ENCODE results near the gene NTM. TPM values are rescaled to one million over a fixed set of nuclear protein-coding genes. Genes with fewer than 3 reads are reported as not detected.

Gene NTM
- total RNA-seq, 2 donors from 2014 or later, result 0.26 to 3.6 TPM

GRCh38 chr11:132234878-132235277 lies 864.5 kb downstream of the NTM start:
- H3K9me3 ChIP-seq, result no peaks in the 10 kb centered on the region

GRCh38 chr11:132237781-132238180 lies 867.4 kb downstream of the NTM start:
- H3K36me3 ChIP-seq (replicated peaks in 1 of 2; ENCODE audit: insufficient read depth in 1 of 2, low read depth in 2 of 2), result no peaks in the 10 kb centered on the region
- intact Hi-C loops (cut with DNase I), result no loop called here
- H3K4me3 ChIP-seq, result no peak overlapping the region
- H3K27me3 ChIP-seq, result no peaks in the 10 kb centered on the region
- no peaks in the 10 kb centered on the region for H3K9me3 ChIP-seq
- no peaks in the 10 kb centered on the region for H3K4me1 ChIP-seq
- no peak overlapping the region for H3K27ac ChIP-seq
- TF ChIP-seq POLR2A (IDR thresholded peaks at IDR 0.05) (no peak), CTCF (IDR thresholded peaks at IDR 0.05) (no peak)
- DNase-seq, result no peak
- no peak for ATAC-seq
- 69 to 73% methylated on average over 9 of the region's 9 CpGs for WGBS, 2 donors

More at GRCh38 chr11:132234878-132235277, 864.5 kb downstream of the NTM start:
- Histone ChIP-seq H3K27ac (no peak overlapping the region), H3K36me3 (replicated peaks in 1 of 2; ENCODE audit: insufficient read depth in 1 of 2, low read depth in 2 of 2) (no peaks in the 10 kb centered on the region), H3K4me3 (no peak overlapping the region), H3K27me3 (no peaks in the 10 kb centered on the region), H3K4me1 (no peaks in the 10 kb centered on the region)
- no peak for ATAC-seq
- DNase-seq, result no peak
- intact Hi-C loops (cut with DNase I), result no loop called here
- 68 to 70% methylated on average over 4 of the region's 4 CpGs for WGBS, 2 donors
- TF ChIP-seq POLR2A (IDR thresholded peaks at IDR 0.05) (no peak), CTCF (IDR thresholded peaks at IDR 0.05) (no peak)

GRCh38 chr11:132238331-132238866 lies 868.0 kb downstream of the NTM start:
- Histone ChIP-seq H3K36me3 (replicated peaks in 1 of 2; ENCODE audit: insufficient read depth in 1 of 2, low read depth in 2 of 2) (no peaks in the 10 kb centered on the region), H3K9me3 (no peaks in the 10 kb centered on the region), H3K4me1 (no peaks in the 10 kb centered on the region), H3K27ac (no peak overlapping the region), H3K4me3 (no peak overlapping the region), H3K27me3 (no peaks in the 10 kb centered on the region)
- ATAC-seq, result no peak
- intact Hi-C loops (cut with DNase I), result no loop called here
- TF ChIP-seq CTCF (IDR thresholded peaks at IDR 0.05) (no peak), POLR2A (IDR thresholded peaks at IDR 0.05) (no peak)
- 51 to 71% methylated on average over 7 of the region's 7 CpGs for WGBS, 2 donors
- no peak for DNase-seq

- WGBS, 2 donors, result 70 to 77% methylated on average over 5 of the region's 5 CpGs
- Histone ChIP-seq H3K9me3 (no peaks in the 10 kb centered on the region), H3K36me3 (replicated peaks in 1 of 2; ENCODE audit: insufficient read depth in 1 of 2, low read depth in 2 of 2) (no peaks in the 10 kb centered on the region), H3K4me3 (no peak overlapping the region), H3K27ac (no peak overlapping the region), H3K27me3 (no peaks in the 10 kb centered on the region), H3K4me1 (no peaks in the 10 kb centered on the region)
- TF ChIP-seq POLR2A (IDR thresholded peaks at IDR 0.05) (no peak), CTCF (IDR thresholded peaks at IDR 0.05) (no peak)
- ATAC-seq (no peak), DNase-seq (no peak)
- intact Hi-C loops (cut with DNase I), result no loop called here
Measured at GRCh38 chr11:132240374-132240773, 870.0 kb downstream of the NTM start.

- intact Hi-C loops (cut with DNase I), result no loop called here
- DNase-seq (no peak), ATAC-seq (no peak)
Measured at GRCh38 chr11:132242632-132243031, 872.2 kb downstream of the NTM start.

More at GRCh38 chr11:132242632-132243031, 872.2 kb downstream of the NTM start:
- Histone ChIP-seq H3K27ac (no peak overlapping the region), H3K27me3 (no peaks in the 10 kb centered on the region), H3K36me3 (replicated peaks in 1 of 2; ENCODE audit: insufficient read depth in 1 of 2, low read depth in 2 of 2) (no peaks in the 10 kb centered on the region), H3K4me3 (no peak overlapping the region), H3K4me1 (no peaks in the 10 kb centered on the region), H3K9me3 (no peaks in the 10 kb centered on the region)
- 25 to 33% methylated on average over 5 of the region's 5 CpGs for whole genome bisulfite sequencing, 2 donors
- TF ChIP-seq POLR2A (IDR thresholded peaks at IDR 0.05) (no peak), CTCF (IDR thresholded peaks at IDR 0.05) (no peak)
